ENCODE measurements around the gene BABAM2.

BABAM2 gene

GRCh38 chr2:27929916-27930486, 39.5 kb downstream of the BABAM2 start:
- no peak for DNase-seq (ENCODE audit: low read depth, low spot score)
- H3K4me3 ChIP-seq (ENCODE audit: low read length), result no peak overlapping the region

- DNase-seq (ENCODE audit: low read depth, low spot score), result no peak
- no peak overlapping the region for H3K4me3 ChIP-seq (ENCODE audit: low read length)
Measured at GRCh38 chr2:27931361-27931950, 40.9 kb downstream of the BABAM2 start.

GRCh38 chr2:27932396-27932795, 41.9 kb downstream of the BABAM2 start:
- no peak overlapping the region for H3K4me3 ChIP-seq (ENCODE audit: low read length)
- no peak for DNase-seq (ENCODE audit: low read depth, low spot score)

GRCh38 chr2:27935026-27935425, 44.5 kb downstream of the BABAM2 start:
- H3K4me3 ChIP-seq (ENCODE audit: low read length), result no peak overlapping the region
- no peak for DNase-seq (ENCODE audit: low read depth, low spot score)

GRCh38 chr2:27940090-27940671, 49.7 kb downstream of the BABAM2 start:
- no peak for DNase-seq (ENCODE audit: low read depth, low spot score)

GRCh38 chr2:27940982-27941381, 50.5 kb downstream of the BABAM2 start:
- H3K4me3 ChIP-seq (ENCODE audit: low read length), result no peak overlapping the region
- DNase-seq (ENCODE audit: low read depth, low spot score), result no peak

More at GRCh38 chr2:27940090-27940671, 49.7 kb downstream of the BABAM2 start:
- H3K4me3 ChIP-seq (ENCODE audit: low read length), result no peak overlapping the region

- DNase-seq (ENCODE audit: low read depth, low spot score), result no peak
- no peak overlapping the region for H3K4me3 ChIP-seq (ENCODE audit: low read length)
Measured at GRCh38 chr2:27942612-27943547, 52.4 kb downstream of the BABAM2 start.

GRCh38 chr2:27946530-27947060, 56.1 kb downstream of the BABAM2 start:
- DNase-seq (ENCODE audit: low read depth, low spot score), result no peak
- H3K4me3 ChIP-seq (ENCODE audit: low read length), result no peak overlapping the region

GRCh38 chr2:27952070-27952469, 61.5 kb downstream of the BABAM2 start:
- no peak for DNase-seq (ENCODE audit: low read depth, low spot score)

GRCh38 chr2:27953077-27953476, 62.5 kb downstream of the BABAM2 start:
- no peak for DNase-seq (ENCODE audit: low read depth, low spot score)

More at GRCh38 chr2:27952070-27952469, 61.5 kb downstream of the BABAM2 start:
- H3K4me3 ChIP-seq (ENCODE audit: low read length), result no peak overlapping the region

GRCh38 chr2:27954221-27954673, 63.7 kb downstream of the BABAM2 start:
- DNase-seq (ENCODE audit: low read depth, low spot score), result no peak
- no peak overlapping the region for H3K4me3 ChIP-seq (ENCODE audit: low read length)

More at GRCh38 chr2:27953077-27953476, 62.5 kb downstream of the BABAM2 start:
- H3K4me3 ChIP-seq (ENCODE audit: low read length), result no peak overlapping the region

GRCh38 chr2:27954771-27955383, 64.3 kb downstream of the BABAM2 start:
- DNase-seq (ENCODE audit: low read depth, low spot score), result peak; percentile 74
- H3K4me3 ChIP-seq (ENCODE audit: low read length), result no peak overlapping the region

- no peak for DNase-seq (ENCODE audit: low read depth, low spot score)
Measured at GRCh38 chr2:27955384-27956161, 65.0 kb downstream of the BABAM2 start.

GRCh38 chr2:27956888-27957287, 66.4 kb downstream of the BABAM2 start:
- H3K4me3 ChIP-seq (ENCODE audit: low read length), result no peak overlapping the region
- DNase-seq (ENCODE audit: low read depth, low spot score), result no peak

More at GRCh38 chr2:27955384-27956161, 65.0 kb downstream of the BABAM2 start:
- H3K4me3 ChIP-seq (ENCODE audit: low read length), result no peak overlapping the region

GRCh38 chr2:27958711-27959378, 68.3 kb downstream of the BABAM2 start:
- no peak for DNase-seq (ENCODE audit: low read depth, low spot score)
- no peak overlapping the region for H3K4me3 ChIP-seq (ENCODE audit: low read length)

- DNase-seq (ENCODE audit: low read depth, low spot score), result no peak
- no peak overlapping the region for H3K4me3 ChIP-seq (ENCODE audit: low read length)
Measured at GRCh38 chr2:27959496-27959895, 69.0 kb downstream of the BABAM2 start.

- peak; percentile 83 for DNase-seq (ENCODE audit: low read depth, low spot score)
- H3K4me3 ChIP-seq (ENCODE audit: low read length), result no peak overlapping the region
Measured at GRCh38 chr2:27960237-27960912, 69.8 kb downstream of the BABAM2 start.
